ENCODE measurements around the gene QTRT2.

QTRT2 gene

GRCh38 chr3:114122027-114122709 is 65.6 kb downstream of the QTRT2 start:
- H3K4me1 ChIP-seq (ENCODE audit: control insufficient read depth in 1 of 2, insufficient read depth in 2 of 2, low read length in 2 of 2) = no peaks in the 10 kb centered on the region
- H3K27ac ChIP-seq (ENCODE audit: low read length) = no peak overlapping the region
- H3K4me3 ChIP-seq (ENCODE audit: low read depth in 1 of 2, low read length in 2 of 2) = no peak overlapping the region
- no peaks in the 10 kb centered on the region for H3K36me3 ChIP-seq (ENCODE audit: control insufficient read depth in 1 of 2, insufficient read depth in 2 of 2, low read length in 2 of 2)
- H3K27me3 ChIP-seq (ENCODE audit: low read depth, low read length) = no peaks in the 10 kb centered on the region
- H3K9me3 ChIP-seq (ENCODE audit: control insufficient read depth in 1 of 2, low read length in 2 of 2) = no peaks in the 10 kb centered on the region

- Histone ChIP-seq H3K4me3 (ENCODE audit: low read depth in 1 of 2, low read length in 2 of 2) (no peak overlapping the region), H3K4me1 (ENCODE audit: control insufficient read depth in 1 of 2, insufficient read depth in 2 of 2, low read length in 2 of 2) (no peaks in the 10 kb centered on the region), H3K36me3 (ENCODE audit: control insufficient read depth in 1 of 2, insufficient read depth in 2 of 2, low read length in 2 of 2) (no peaks in the 10 kb centered on the region), H3K27ac (ENCODE audit: low read length) (no peak overlapping the region), H3K27me3 (ENCODE audit: low read depth, low read length) (no peaks in the 10 kb centered on the region), H3K9me3 (ENCODE audit: control insufficient read depth in 1 of 2, low read length in 2 of 2) (no peaks in the 10 kb centered on the region)
Observed at GRCh38 chr3:114126461-114126860, 69.9 kb downstream of the QTRT2 start.

- no peak overlapping the region for H3K27ac ChIP-seq (ENCODE audit: low read length)
- no peak overlapping the region for H3K4me3 ChIP-seq (ENCODE audit: low read depth in 1 of 2, low read length in 2 of 2)
- no peaks in the 10 kb centered on the region for H3K9me3 ChIP-seq (ENCODE audit: control insufficient read depth in 1 of 2, low read length in 2 of 2)
- H3K27me3 ChIP-seq (ENCODE audit: low read depth, low read length) = no peaks in the 10 kb centered on the region
- H3K4me1 ChIP-seq (ENCODE audit: control insufficient read depth in 1 of 2, insufficient read depth in 2 of 2, low read length in 2 of 2) = no peaks in the 10 kb centered on the region
- H3K36me3 ChIP-seq (ENCODE audit: control insufficient read depth in 1 of 2, insufficient read depth in 2 of 2, low read length in 2 of 2) = no peaks in the 10 kb centered on the region
Observed at GRCh38 chr3:114127517-114127916, 71.0 kb downstream of the QTRT2 start.

- H3K9me3 ChIP-seq (ENCODE audit: control insufficient read depth in 1 of 2, low read length in 2 of 2) = no peaks in the 10 kb centered on the region
- H3K36me3 ChIP-seq (ENCODE audit: control insufficient read depth in 1 of 2, insufficient read depth in 2 of 2, low read length in 2 of 2) = no peaks in the 10 kb centered on the region
Observed at GRCh38 chr3:114128231-114128630, 71.7 kb downstream of the QTRT2 start.

GRCh38 chr3:114128826-114129225 is 72.3 kb downstream of the QTRT2 start:
- no peak overlapping the region for H3K27ac ChIP-seq (ENCODE audit: low read length)
- H3K4me1 ChIP-seq (ENCODE audit: control insufficient read depth in 1 of 2, insufficient read depth in 2 of 2, low read length in 2 of 2) = no peaks in the 10 kb centered on the region
- no peaks in the 10 kb centered on the region for H3K9me3 ChIP-seq (ENCODE audit: control insufficient read depth in 1 of 2, low read length in 2 of 2)
- no peak overlapping the region for H3K4me3 ChIP-seq (ENCODE audit: low read depth in 1 of 2, low read length in 2 of 2)
- H3K27me3 ChIP-seq (ENCODE audit: low read depth, low read length) = no peaks in the 10 kb centered on the region
- no peaks in the 10 kb centered on the region for H3K36me3 ChIP-seq (ENCODE audit: control insufficient read depth in 1 of 2, insufficient read depth in 2 of 2, low read length in 2 of 2)

More at GRCh38 chr3:114128231-114128630, 71.7 kb downstream of the QTRT2 start:
- no peaks in the 10 kb centered on the region for H3K27me3 ChIP-seq (ENCODE audit: low read depth, low read length)
- no peak overlapping the region for H3K27ac ChIP-seq (ENCODE audit: low read length)
- H3K4me3 ChIP-seq (ENCODE audit: low read depth in 1 of 2, low read length in 2 of 2) = no peak overlapping the region
- no peaks in the 10 kb centered on the region for H3K4me1 ChIP-seq (ENCODE audit: control insufficient read depth in 1 of 2, insufficient read depth in 2 of 2, low read length in 2 of 2)

- Histone ChIP-seq H3K27me3 (ENCODE audit: low read depth, low read length) (no peaks in the 10 kb centered on the region), H3K4me3 (ENCODE audit: low read depth in 1 of 2, low read length in 2 of 2) (no peak overlapping the region), H3K27ac (ENCODE audit: low read length) (no peak overlapping the region), H3K36me3 (ENCODE audit: control insufficient read depth in 1 of 2, insufficient read depth in 2 of 2, low read length in 2 of 2) (no peaks in the 10 kb centered on the region), H3K4me1 (ENCODE audit: control insufficient read depth in 1 of 2, insufficient read depth in 2 of 2, low read length in 2 of 2) (no peaks in the 10 kb centered on the region), H3K9me3 (ENCODE audit: control insufficient read depth in 1 of 2, low read length in 2 of 2) (no peaks in the 10 kb centered on the region)
Observed at GRCh38 chr3:114132500-114132899, 76.0 kb downstream of the QTRT2 start.

- Histone ChIP-seq H3K4me1 (ENCODE audit: control insufficient read depth in 1 of 2, insufficient read depth in 2 of 2, low read length in 2 of 2) (no peaks in the 10 kb centered on the region), H3K36me3 (ENCODE audit: control insufficient read depth in 1 of 2, insufficient read depth in 2 of 2, low read length in 2 of 2) (no peaks in the 10 kb centered on the region)
Observed at GRCh38 chr3:114133947-114134346, 77.4 kb downstream of the QTRT2 start.

More at GRCh38 chr3:114133947-114134346, 77.4 kb downstream of the QTRT2 start:
- Histone ChIP-seq H3K27ac (ENCODE audit: low read length) (no peak overlapping the region), H3K4me3 (ENCODE audit: low read depth in 1 of 2, low read length in 2 of 2) (no peak overlapping the region), H3K27me3 (ENCODE audit: low read depth, low read length) (no peaks in the 10 kb centered on the region), H3K9me3 (ENCODE audit: control insufficient read depth in 1 of 2, low read length in 2 of 2) (no peaks in the 10 kb centered on the region)

Data from muscle layer of duodenum (tissue), 2 donors.